Activated CD4-positive, alpha-beta memory T cell treated with anti-CD3 and anti-CD28 coated beads, Interleukin-2, amount 10 ng/mL, durations not matched to agents 7 days and 5 days (primary cell): ENCODE measurements around the gene MROH2A. TPM values are rescaled to one million over a fixed set of nuclear protein-coding genes. Genes with fewer than 3 reads are reported as not detected.

Experiments
- total RNA-seq, 2 experiments: library from RNA; stranded (reverse); gene quantifications; one replicate each; pipeline ENCODE4 v1.2.3, GENCODE V29; 2021

Gene MROH2A
- total RNA-seq, 2 experiments from 2014 or later = not detected

Other genes starting within 250 kb of the MROH2A start
- 10 to 100 TPM; 17.1 to 18.9 TPM for gene USP40, start 211.5 kb upstream of the MROH2A start, total RNA-seq
- not detected for gene UGT1A8, start 160.7 kb upstream of the MROH2A start, total RNA-seq
- not detected for gene UGT1A10, start 141.9 kb upstream of the MROH2A start, total RNA-seq
- gene UGT1A9, start 106.4 kb upstream of the MROH2A start, total RNA-seq = not detected
- not detected for gene UGT1A7, start 96.4 kb upstream of the MROH2A start, total RNA-seq
- gene UGT1A6, start 85.4 kb upstream of the MROH2A start, total RNA-seq = not detected
- gene UGT1A5, start 65.4 kb upstream of the MROH2A start, total RNA-seq = not detected
- not detected for gene UGT1A4, start 59.6 kb upstream of the MROH2A start, total RNA-seq
- gene UGT1A3, start 49.3 kb upstream of the MROH2A start, total RNA-seq = not detected
- not detected for gene UGT1A1, start 18.1 kb upstream of the MROH2A start, total RNA-seq
- 100 to 1,000 TPM; 126 to 129 TPM for gene HJURP, start 76.2 kb downstream of the MROH2A start, total RNA-seq
- not detected for gene TRPM8, start 139.0 kb downstream of the MROH2A start, total RNA-seq